H1 (cell line): ENCODE data around the gene ASPG.

Experiments used
- CBX5 ChIP-seq: fragments of 300-800, 300-1000 bp; sonication (generic); IDR thresholded peaks from 2 replicates; pipeline ENCODE4 v1.7.1; 2016; ENCODE audit warnings: antibody characterized with exemption, low read length, low read depth
- CTBP2 ChIP-seq: IDR thresholded peaks from 2 replicates; pipeline ENCODE4 v1.7.0; 2011; ENCODE audit warnings: borderline replicate concordance, mild to moderate bottlenecking, moderate library complexity, mixed read lengths, low read length; ENCODE audit not compliant: insufficient read depth, insufficient read length
- EZH2 ChIP-seq: fragments of 200-600 bp; sonication (generic); IDR thresholded peaks from 2 replicates; pipeline ENCODE4 v1.7.1; 2012; ENCODE audit warnings: low read depth, mild to moderate bottlenecking, moderate library complexity, low read length, inconsistent platforms; ENCODE audit not compliant: severe bottlenecking
- FOSL1 ChIP-seq: IDR thresholded peaks from 2 replicates; pipeline ENCODE4 v1.6.1; 2011; ENCODE audit warnings: mild to moderate bottlenecking, low read depth, low read length, moderate library complexity; ENCODE audit not compliant: insufficient read depth
- POLR2A ChIP-seq, 2 experiments: IDR thresholded peaks; 1 replicate in 1 of 2; 2 replicates in 1 of 2; pipeline ENCODE4 v1.6.1; 2011; ENCODE audit warnings: low read depth in 2 of 2, low read length in 2 of 2, mild to moderate bottlenecking in 2 of 2; ENCODE audit errors: control extremely low read depth in 1 of 2
- POLR2AphosphoS5 ChIP-seq: IDR thresholded peaks from 2 replicates; pipeline ENCODE4 v1.6.1; 2011; ENCODE audit warnings: low read depth, low read length
- POU5F1 ChIP-seq: IDR thresholded peaks from 2 replicates; pipeline ENCODE4 v1.6.1; 2011; ENCODE audit warnings: low read depth, mild to moderate bottlenecking, low read length, moderate library complexity
- RAD21 ChIP-seq, 2 experiments: IDR thresholded peaks in 1 of 2; conservative IDR thresholded peaks in 1 of 2; 2 replicates each; pipeline ENCODE4 v1.6.1; 2011; ENCODE audit warnings: low read depth in 2 of 2, low read length in 2 of 2, improper control_type of control experiment in 1 of 2, inconsistent platforms in 1 of 2, mild to moderate bottlenecking in 1 of 2, moderate library complexity in 1 of 2
- TF ChIP-seq, protein P1 (sequence below): IDR thresholded peaks from 2 replicates; pipeline ENCODE4 v1.6.1; 2011; ENCODE audit warnings: low read depth, mild to moderate bottlenecking, low read length; ENCODE audit not compliant: insufficient read depth
- TF ChIP-seq, protein P2 (sequence below), 3 experiments: IDR thresholded peaks; 1 replicate in 2 of 3; 2 replicates in 1 of 3; pipeline versions ENCODE4 v1.5.1 to v1.6.1; 2011; ENCODE audit warnings: low read length in 3 of 3, mild to moderate bottlenecking in 3 of 3, inconsistent platforms in 2 of 3, low read depth in 1 of 3, moderate library complexity in 1 of 3; ENCODE audit not compliant: insufficient read depth in 1 of 3; ENCODE audit errors: control extremely low read depth in 1 of 3

DNA sequence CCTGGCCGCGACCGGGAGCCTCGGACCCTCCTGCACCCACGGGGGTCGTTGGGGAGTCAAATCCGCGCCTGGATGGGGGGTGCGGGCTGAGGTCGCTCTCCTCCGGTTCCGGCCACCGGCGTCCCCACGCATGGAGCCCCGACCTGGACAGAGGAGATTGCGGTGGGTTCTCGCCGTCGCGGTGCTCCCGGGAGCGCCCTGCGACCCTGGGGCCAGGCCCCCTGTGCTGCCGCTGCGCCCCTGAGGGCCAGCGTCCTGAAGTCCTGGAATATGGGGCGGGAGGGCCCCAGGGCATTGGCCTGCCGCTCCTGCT is 345 bp downstream of the ASPG start:
- TF ChIP-seq, protein P1, sequence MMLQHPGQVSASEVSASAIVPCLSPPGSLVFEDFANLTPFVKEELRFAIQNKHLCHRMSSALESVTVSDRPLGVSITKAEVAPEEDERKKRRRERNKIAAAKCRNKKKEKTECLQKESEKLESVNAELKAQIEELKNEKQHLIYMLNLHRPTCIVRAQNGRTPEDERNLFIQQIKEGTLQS, result no peak
- TF ChIP-seq FOSL1 (no peak), CBX5 (no peak), POLR2A (IDR thresholded peaks at IDR 0.05; ENCODE audit: control extremely low read depth in 1 of 2, low read depth in 2 of 2, low read length in 2 of 2) (no peak), POLR2AphosphoS5 (no peak), CTBP2 (no peak), EZH2 (no peak), POU5F1 (no peak), RAD21 (IDR thresholded peaks at IDR 0.05 in 1 of 2, conservative IDR thresholded peaks at IDR 0.05 in 1 of 2; ENCODE audit: low read depth in 2 of 2, low read length in 2 of 2) (no peak)
- TF ChIP-seq, protein P2, sequence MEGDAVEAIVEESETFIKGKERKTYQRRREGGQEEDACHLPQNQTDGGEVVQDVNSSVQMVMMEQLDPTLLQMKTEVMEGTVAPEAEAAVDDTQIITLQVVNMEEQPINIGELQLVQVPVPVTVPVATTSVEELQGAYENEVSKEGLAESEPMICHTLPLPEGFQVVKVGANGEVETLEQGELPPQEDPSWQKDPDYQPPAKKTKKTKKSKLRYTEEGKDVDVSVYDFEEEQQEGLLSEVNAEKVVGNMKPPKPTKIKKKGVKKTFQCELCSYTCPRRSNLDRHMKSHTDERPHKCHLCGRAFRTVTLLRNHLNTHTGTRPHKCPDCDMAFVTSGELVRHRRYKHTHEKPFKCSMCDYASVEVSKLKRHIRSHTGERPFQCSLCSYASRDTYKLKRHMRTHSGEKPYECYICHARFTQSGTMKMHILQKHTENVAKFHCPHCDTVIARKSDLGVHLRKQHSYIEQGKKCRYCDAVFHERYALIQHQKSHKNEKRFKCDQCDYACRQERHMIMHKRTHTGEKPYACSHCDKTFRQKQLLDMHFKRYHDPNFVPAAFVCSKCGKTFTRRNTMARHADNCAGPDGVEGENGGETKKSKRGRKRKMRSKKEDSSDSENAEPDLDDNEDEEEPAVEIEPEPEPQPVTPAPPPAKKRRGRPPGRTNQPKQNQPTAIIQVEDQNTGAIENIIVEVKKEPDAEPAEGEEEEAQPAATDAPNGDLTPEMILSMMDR (IDR thresholded peaks at IDR 0.05; ENCODE audit: control extremely low read depth in 1 of 3, insufficient read depth in 1 of 3, low read depth in 1 of 3, low read length in 3 of 3), result no peak
